ENCODE measurements around the gene UGT1A3.
"Not testable (repeated sequence)": the region's sequence is repeated elsewhere in the genome, so short reads cannot be mapped to it uniquely, and the experiment has no call there.

The UGT1A3 gene

DNA sequence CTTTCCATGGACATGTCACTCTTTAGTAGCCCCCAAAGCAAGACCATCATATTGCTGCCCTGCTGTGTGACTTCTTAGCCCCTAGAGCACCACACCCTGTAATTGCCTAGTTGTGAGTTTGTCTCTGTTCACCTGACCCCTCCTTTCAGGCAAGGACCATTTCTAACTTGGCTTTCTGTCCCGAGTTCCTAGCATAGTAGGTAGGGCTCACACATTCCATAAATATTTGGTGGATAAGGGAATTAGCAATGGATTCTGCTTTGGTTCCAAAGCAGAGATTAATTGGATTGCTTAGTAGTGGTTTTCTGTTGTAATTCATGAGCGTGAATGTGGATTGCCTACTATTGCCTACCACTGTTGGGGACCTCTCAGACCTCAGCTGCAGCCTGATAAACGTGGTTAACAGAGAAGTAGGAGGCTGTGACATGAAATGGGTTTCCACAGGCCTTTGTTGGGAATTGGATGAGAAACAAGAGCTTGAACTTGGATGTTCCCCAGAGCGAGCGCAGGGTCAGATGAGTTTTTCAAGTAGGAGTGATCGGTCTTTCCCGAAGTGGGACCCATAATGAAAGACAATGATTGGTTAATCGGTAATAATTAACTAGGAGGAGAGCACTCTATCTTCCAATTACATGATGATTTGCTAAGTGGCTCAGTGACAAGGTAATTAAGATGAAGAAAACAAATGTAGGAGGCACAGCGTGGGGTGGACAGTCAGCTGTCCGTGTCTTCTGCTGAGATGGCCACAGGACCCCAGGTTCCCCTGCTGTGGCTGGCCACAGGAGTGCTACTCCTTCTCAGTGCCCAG, 17.8 kb downstream of the UGT1A3 start:
- no peak for DNase-seq
- Histone ChIP-seq H3K27ac (no peak overlapping the region), H3K36me3 (no peaks in the 10 kb centered on the region), H3K4me3 (ENCODE audit: low read depth, low read length) (no peak overlapping the region), H3K9me3 (ENCODE audit: severe bottlenecking) (peaks cover 19% of the 10 kb centered on the region), H3K27me3 (ENCODE audit: insufficient read depth, low read depth, severe bottlenecking) (no peaks in the 10 kb centered on the region)
- TF ChIP-seq, protein P1, sequence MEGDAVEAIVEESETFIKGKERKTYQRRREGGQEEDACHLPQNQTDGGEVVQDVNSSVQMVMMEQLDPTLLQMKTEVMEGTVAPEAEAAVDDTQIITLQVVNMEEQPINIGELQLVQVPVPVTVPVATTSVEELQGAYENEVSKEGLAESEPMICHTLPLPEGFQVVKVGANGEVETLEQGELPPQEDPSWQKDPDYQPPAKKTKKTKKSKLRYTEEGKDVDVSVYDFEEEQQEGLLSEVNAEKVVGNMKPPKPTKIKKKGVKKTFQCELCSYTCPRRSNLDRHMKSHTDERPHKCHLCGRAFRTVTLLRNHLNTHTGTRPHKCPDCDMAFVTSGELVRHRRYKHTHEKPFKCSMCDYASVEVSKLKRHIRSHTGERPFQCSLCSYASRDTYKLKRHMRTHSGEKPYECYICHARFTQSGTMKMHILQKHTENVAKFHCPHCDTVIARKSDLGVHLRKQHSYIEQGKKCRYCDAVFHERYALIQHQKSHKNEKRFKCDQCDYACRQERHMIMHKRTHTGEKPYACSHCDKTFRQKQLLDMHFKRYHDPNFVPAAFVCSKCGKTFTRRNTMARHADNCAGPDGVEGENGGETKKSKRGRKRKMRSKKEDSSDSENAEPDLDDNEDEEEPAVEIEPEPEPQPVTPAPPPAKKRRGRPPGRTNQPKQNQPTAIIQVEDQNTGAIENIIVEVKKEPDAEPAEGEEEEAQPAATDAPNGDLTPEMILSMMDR (IDR thresholded peaks at IDR 0.05; ENCODE audit: low read depth, low read length), result no peak

DNA sequence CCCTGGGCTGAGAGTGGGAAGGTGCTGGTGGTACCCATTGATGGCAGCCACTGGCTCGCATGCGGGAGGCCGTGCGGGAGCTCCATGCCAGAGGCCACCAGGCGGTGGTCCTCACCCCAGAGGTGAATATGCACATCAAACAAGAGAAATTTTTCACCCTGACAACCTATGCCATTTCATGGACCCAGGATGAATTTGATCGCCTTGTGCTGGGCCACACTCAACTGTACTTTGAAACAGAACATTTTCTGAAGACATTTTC, 18.4 kb downstream of the UGT1A3 start:
- Histone ChIP-seq H3K4me3 (ENCODE audit: low read depth, low read length) (no peak overlapping the region), H3K27ac (no peak overlapping the region), H3K27me3 (ENCODE audit: insufficient read depth, low read depth, severe bottlenecking) (no peaks in the 10 kb centered on the region), H3K36me3 (no peaks in the 10 kb centered on the region), H3K9me3 (ENCODE audit: severe bottlenecking) (peaks cover 23% of the 10 kb centered on the region)
- TF ChIP-seq, protein P1 (IDR thresholded peaks at IDR 0.05; ENCODE audit: low read depth, low read length), result no peak
- DNase-seq, result no peak

DNA sequence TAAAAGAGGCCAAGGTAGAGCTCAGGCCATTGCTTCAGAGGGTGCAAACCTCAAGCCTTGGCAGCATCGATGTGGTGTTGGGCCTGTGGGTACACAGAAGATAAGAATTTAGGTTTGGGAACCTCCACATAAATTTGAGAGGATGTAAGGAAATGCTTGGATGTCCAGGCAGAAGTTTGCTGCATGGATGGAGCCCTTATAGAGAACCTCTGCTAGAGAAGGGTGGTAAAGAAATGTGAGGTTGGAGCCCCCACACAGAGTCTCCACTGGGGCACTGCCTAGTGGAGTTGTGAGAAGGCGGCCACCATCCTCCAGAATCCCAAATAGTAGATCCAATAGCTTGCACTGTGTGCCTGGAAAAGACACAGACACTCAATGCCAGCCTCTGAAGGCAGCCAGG, 21.8 kb downstream of the UGT1A3 start:
- DNase-seq; H3K27ac ChIP-seq; H3K36me3 ChIP-seq; H3K4me3 ChIP-seq (ENCODE audit: low read depth, low read length); H3K27me3 ChIP-seq (ENCODE audit: insufficient read depth, low read depth, severe bottlenecking): not testable (repeated sequence)
- H3K9me3 ChIP-seq (ENCODE audit: severe bottlenecking), result peaks cover 26% of the 10 kb centered on the region

DNA sequence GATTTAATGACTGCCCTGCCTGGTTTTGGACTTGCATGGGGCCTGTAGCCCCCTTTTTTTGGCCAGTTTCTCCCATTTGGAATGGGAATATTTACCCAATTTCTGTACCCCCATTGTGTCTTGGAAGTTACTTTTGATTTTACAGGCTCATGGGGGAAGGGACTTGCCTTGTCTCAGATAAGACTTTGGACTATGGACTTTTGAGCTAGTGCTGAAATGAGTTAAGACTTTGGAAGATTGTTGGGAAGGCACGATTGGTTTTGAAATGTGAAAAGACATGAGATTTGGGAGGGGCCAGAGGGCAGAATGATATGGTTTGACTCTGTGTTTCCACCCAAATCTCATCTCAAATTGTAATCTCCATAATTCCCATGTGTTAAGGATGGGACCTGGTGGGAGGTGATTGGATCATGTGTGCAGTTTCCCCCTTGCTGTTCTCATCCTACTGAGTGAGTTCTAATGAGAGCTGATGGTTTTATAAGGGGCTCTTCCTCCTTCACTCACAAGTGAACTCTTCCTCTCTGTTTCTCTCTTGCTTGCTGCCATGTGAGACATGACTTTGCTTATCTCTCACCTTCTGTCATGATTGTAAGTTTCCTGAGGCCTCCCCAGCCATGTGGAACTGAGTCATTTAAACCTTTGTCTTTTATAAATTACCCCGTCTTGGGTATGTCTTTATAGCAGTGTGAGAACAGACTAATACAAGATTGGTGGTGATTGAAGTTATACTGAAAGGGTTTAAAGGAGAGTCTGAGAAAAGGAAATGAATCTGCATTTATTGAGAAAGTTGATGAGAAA, 22.6 kb downstream of the UGT1A3 start:
- H3K4me3 ChIP-seq (ENCODE audit: low read depth, low read length); H3K27me3 ChIP-seq (ENCODE audit: insufficient read depth, low read depth, severe bottlenecking); DNase-seq; H3K36me3 ChIP-seq; H3K27ac ChIP-seq: not testable (repeated sequence)
- peaks cover 26% of the 10 kb centered on the region for H3K9me3 ChIP-seq (ENCODE audit: severe bottlenecking)

DNA sequence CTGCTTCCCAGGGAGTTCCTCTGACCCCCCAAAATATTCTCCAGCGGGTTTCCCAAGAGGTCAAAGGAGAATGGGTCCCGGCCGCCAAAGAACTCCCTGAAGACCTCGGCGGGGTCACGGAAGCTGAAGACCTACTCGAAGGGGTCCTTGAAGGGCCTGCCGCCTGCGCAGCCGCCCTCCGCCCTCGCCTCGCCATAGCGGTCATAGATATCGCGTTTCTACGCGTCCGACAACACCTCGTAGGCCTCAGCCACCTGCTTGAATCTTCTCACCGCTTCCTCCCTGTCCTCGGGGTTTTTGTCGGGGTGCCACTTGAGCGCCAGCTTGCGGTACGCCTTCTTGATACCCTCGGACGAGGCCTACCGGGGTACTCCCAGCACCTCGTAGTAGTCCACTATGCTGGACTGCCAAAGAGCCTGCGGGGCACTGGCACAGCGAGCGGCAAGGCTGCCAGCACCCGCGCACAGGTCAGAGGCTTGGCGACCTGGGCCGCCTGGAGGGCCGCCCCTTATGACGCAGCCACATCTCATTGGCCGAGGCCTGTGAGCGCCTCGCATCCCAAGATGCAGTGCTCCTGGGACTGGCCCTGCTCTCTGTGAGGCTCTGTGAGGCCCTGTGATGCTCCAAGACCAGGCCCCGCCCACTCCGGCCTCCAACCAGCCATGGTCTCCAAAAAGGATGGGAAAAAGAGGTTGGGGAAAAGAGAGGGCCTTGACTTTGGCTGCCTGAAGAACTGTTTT, 26.2 kb downstream of the UGT1A3 start:
- H3K9me3 ChIP-seq (ENCODE audit: severe bottlenecking), result peaks cover 23% of the 10 kb centered on the region
- TF ChIP-seq, protein P1 (IDR thresholded peaks at IDR 0.05; ENCODE audit: low read depth, low read length), result no peak
- no peak for DNase-seq

DNA sequence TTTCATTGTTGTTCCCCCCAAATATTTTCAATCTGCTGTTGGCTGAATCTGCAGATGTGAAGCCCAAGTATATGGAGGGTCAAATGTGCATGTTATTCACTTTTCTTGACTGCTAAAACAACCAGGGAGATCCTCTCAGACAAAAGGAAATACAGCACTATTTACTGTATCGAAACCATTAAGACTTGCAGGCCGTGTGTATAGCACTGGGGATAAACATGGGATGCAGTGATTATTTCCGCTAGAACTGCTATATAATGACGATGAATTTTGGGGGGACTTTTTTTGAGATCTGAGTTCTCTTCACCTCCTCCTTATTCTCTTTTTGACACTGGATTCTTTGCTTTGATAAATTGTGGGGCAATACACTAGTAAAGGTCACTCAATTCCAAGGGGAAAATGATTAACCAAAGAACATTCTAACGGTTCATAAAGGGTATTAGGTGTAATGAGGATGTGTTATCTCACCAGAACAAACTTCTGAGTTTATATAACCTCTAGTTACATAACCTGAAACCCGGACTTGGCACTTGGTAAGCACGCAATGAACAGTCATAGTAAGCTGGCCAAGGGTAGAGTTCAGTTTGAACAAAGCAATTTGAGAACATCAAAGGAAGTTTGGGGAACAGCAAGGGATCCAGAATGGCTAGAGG, 27.7 kb downstream of the UGT1A3 start:
- peaks cover 8% of the 10 kb centered on the region for H3K9me3 ChIP-seq (ENCODE audit: severe bottlenecking)
- TF ChIP-seq, protein P1 (IDR thresholded peaks at IDR 0.05; ENCODE audit: low read depth, low read length), result no peak
- DNase-seq, result no peak
- H3K27ac ChIP-seq, result no peak overlapping the region
- H3K36me3 ChIP-seq, result no peaks in the 10 kb centered on the region
- no peak overlapping the region for H3K4me3 ChIP-seq (ENCODE audit: low read depth, low read length)
- no peaks in the 10 kb centered on the region for H3K27me3 ChIP-seq (ENCODE audit: insufficient read depth, low read depth, severe bottlenecking)

More for the DNA sequence above, 26.2 kb downstream of the UGT1A3 start:
- Histone ChIP-seq H3K4me3 (ENCODE audit: low read depth, low read length) (no peak overlapping the region), H3K27ac (no peak overlapping the region), H3K27me3 (ENCODE audit: insufficient read depth, low read depth, severe bottlenecking) (no peaks in the 10 kb centered on the region), H3K36me3 (no peaks in the 10 kb centered on the region)
